K562 (cell line): ENCODE measurements around the gene CTNS. TPM values are rescaled to one million over a fixed set of nuclear protein-coding genes. Genes with fewer than 3 reads are reported as not detected.

Source experiments
- CBFA2T3 ChIP-seq: fragments of 450-650 bp; IDR thresholded peaks from 2 replicates; pipeline ENCODE4 v1.6.1; 2017
- CBX8 ChIP-seq: fragments of 200-600 bp; sonication (generic); IDR thresholded peaks from 2 replicates; pipeline ENCODE4 v1.6.1; 2012; ENCODE audit warnings: borderline replicate concordance, mixed run types, low read depth, mild to moderate bottlenecking, moderate library complexity, mixed read lengths, low read length, control low read depth, inconsistent platforms; ENCODE audit not compliant: poor library complexity, severe bottlenecking; ENCODE audit errors: extremely low read depth
- CEBPG ChIP-seq, 3 experiments: fragments of 200-800 bp in 1 of 3; sonication (Bioruptor generic) in 1 of 3; sonication (generic) in 1 of 3; formaldehyde crosslinking in 1 of 3; IDR thresholded peaks in 2 of 3; conservative IDR thresholded peaks in 1 of 3; 2 replicates each; pipeline versions ENCODE4 v1.6.1 to v1.8.0; 2016 to 2022; ENCODE audit warnings: missing compliant biosample characterization in 2 of 3, missing genetic modification characterization in 2 of 3, mild to moderate bottlenecking in 1 of 3, missing genetic modification reagents in 1 of 3
- FOXK1 ChIP-seq: sonication (generic); formaldehyde crosslinking; IDR thresholded peaks from 2 replicates; pipeline ENCODE4 v1.8.0; 2022; ENCODE audit warnings: missing genetic modification reagents, mild to moderate bottlenecking, borderline replicate concordance
- HMG20B ChIP-seq: fragments of 250-450 bp; sonication (Bioruptor Pico); IDR thresholded peaks from 2 replicates; pipeline ENCODE4 v1.5.0; 2021; ENCODE audit warnings: mild to moderate bottlenecking
- RAD51 ChIP-seq: fragments of 450-650 bp; IDR thresholded peaks from 2 replicates; pipeline ENCODE4 v1.7.1; 2016; ENCODE audit warnings: low read depth, mild to moderate bottlenecking, borderline replicate concordance
- TRIM24 ChIP-seq, 2 experiments: fragments of 450-650 bp; IDR thresholded peaks; 2 replicates each; pipeline ENCODE4 v1.6.1; 2016
- ZNF12 ChIP-seq: sonication (generic); formaldehyde crosslinking; IDR thresholded peaks from 2 replicates; pipeline ENCODE4 v1.4.0; 2020; ENCODE audit warnings: mild to moderate bottlenecking, missing genetic modification reagents
- ZNF57 ChIP-seq: fragments of 450-650 bp; formaldehyde crosslinking; IDR thresholded peaks from 2 replicates; pipeline ENCODE4 v1.4.0; 2020; ENCODE audit warnings: mild to moderate bottlenecking, moderate library complexity
- polyA plus RNA-seq, 8 experiments: library from polyadenylated mRNA; depleted of rRNA in 4 of 8; stranded (reverse) in 5 of 8; unstranded in 3 of 8; fragments of >200 nt; fragmentation: Nextera tagmentation in 2 of 8; fragmentation: Illumina TruSeq in 1 of 8; extraction: Ambion mirVana in 2 of 8; extraction: Trizol in 1 of 8; gene quantifications; 2 replicates each; pipeline versions ENCODE4 v1.2.1 to v1.2.3, GENCODE V29; 2011 to 2014; ENCODE audit warnings: inconsistent platforms in 1 of 8, missing spikeins in 1 of 8
- total RNA-seq, 7 experiments: library from RNA; depleted of rRNA in 6 of 7; stranded (reverse); fragments of >200 nt in 6 of 7; fragmentation: Illumina TruSeq in 2 of 7; extraction: Trizol in 2 of 7; gene quantifications; 2 replicates each; pipeline versions ENCODE4 v1.2.1 to v1.2.3, GENCODE V29; 2011 to 2021; ENCODE audit warnings: low replicate concordance in 1 of 7
- TF ChIP-seq, protein P1 (sequence below): fragments of 250-450 bp; sonication (Bioruptor Pico); IDR thresholded peaks from 2 replicates; pipeline ENCODE4 v1.5.0; 2022; ENCODE audit warnings: mild to moderate bottlenecking
- TF ChIP-seq, protein P2 (sequence below): fragments of 250-450 bp; sonication (Bioruptor Pico); IDR thresholded peaks from 2 replicates; pipeline ENCODE4 v1.6.1; 2021; ENCODE audit warnings: mild to moderate bottlenecking
- TF ChIP-seq, protein P3 (sequence below): fragments of 250-450 bp; sonication (Bioruptor Pico); IDR thresholded peaks from 2 replicates; pipeline ENCODE4 v1.4.0; 2020
- TF ChIP-seq, protein P4 (sequence below): fragments of 450-650 bp; conservative IDR thresholded peaks from 2 replicates; pipeline ENCODE4 v1.6.1; 2016; ENCODE audit warnings: missing genetic modification characterization, low read depth, mild to moderate bottlenecking, missing compliant biosample characterization, moderate library complexity
- TF ChIP-seq, protein P5 (sequence below): fragments of 250-450 bp; sonication (Bioruptor Pico); IDR thresholded peaks from 2 replicates; pipeline ENCODE4 v1.4.0; 2020

The CTNS gene
- total and polyA plus RNA-seq, 9 of the 15 experiments (the other 6 are each of a cell fraction or from before 2014, with no cell fraction given), result 0.66 to 8.4 (median 4.9) TPM

DNA sequence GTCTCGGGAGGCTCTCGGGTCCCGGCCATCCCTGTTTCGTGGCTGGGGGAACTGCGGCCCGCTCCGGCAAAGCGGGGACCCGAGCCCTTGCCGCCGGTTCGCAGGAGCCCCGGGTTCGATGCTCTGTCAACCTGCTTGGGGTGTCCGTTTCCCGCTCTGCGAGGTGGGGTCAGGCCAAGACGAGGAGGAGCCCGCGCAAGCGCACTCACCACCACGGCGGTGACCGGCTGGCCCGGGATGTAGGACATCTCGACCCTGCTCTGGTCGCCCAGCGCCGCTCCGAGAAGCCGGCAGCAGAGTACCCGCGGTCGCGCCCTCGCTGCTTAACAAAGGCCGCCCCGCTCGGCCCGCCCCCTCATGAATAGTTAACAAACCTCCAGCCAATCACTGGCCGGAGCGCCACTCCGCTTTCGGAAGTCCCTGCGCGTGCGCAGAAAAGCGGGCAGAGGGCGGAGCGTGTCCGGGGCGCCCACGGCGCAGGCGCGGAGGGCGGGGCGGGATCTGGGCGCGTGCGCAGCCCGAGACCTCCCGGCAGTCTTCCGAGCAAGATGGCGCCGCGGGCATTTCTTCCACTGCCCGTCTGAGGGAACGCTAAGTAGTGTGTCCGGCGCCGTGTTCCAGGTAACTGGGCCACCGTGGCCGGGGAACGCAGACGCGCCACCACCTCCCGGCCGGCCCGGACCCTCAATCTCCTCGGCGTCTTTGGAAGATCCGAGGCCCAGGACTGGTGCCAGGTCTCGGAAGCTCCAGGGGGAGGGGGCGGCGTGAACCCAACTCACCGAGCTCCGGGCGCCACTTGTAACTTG is 31.9 kb downstream of the CTNS start, which contains the start of the genes EMC6 and TAX1BP3 (continued):
- TF ChIP-seq CBX8 (no peak), FOXK1 (no peak), CBFA2T3 (no peak), HMG20B (no peak), TRIM24 (IDR thresholded peaks at IDR 0.05) (no peak), CEBPG (CRISPR knock-in tag; IDR thresholded peaks at IDR 0.05) (no peak), CEBPG (tag; conservative IDR thresholded peaks at IDR 0.05 in 1 of 2, IDR thresholded peaks at IDR 0.05 in 1 of 2) (no peak), ZNF12 (CRISPR knock-in tag) (no peak), RAD51 (no peak), ZNF57 (CRISPR knock-in tag) (no peak)
- TF ChIP-seq, protein P1, sequence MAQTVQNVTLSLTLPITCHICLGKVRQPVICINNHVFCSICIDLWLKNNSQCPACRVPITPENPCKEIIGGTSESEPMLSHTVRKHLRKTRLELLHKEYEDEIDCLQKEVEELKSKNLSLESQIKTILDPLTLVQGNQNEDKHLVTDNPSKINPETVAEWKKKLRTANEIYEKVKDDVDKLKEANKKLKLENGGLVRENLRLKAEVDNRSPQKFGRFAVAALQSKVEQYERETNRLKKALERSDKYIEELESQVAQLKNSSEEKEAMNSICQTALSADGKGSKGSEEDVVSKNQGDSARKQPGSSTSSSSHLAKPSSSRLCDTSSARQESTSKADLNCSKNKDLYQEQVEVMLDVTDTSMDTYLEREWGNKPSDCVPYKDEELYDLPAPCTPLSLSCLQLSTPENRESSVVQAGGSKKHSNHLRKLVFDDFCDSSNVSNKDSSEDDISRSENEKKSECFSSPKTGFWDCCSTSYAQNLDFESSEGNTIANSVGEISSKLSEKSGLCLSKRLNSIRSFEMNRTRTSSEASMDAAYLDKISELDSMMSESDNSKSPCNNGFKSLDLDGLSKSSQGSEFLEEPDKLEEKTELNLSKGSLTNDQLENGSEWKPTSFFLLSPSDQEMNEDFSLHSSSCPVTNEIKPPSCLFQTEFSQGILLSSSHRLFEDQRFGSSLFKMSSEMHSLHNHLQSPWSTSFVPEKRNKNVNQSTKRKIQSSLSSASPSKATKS (CRISPR knock-in tag), result no peak
- TF ChIP-seq, protein P2, sequence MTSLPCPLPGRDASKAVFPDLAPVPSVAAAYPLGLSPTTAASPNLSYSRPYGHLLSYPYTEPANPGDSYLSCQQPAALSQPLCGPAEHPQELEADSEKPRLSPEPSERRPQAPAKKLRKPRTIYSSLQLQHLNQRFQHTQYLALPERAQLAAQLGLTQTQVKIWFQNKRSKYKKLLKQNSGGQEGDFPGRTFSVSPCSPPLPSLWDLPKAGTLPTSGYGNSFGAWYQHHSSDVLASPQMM (CRISPR knock-in tag), result no peak
- TF ChIP-seq, protein P3, sequence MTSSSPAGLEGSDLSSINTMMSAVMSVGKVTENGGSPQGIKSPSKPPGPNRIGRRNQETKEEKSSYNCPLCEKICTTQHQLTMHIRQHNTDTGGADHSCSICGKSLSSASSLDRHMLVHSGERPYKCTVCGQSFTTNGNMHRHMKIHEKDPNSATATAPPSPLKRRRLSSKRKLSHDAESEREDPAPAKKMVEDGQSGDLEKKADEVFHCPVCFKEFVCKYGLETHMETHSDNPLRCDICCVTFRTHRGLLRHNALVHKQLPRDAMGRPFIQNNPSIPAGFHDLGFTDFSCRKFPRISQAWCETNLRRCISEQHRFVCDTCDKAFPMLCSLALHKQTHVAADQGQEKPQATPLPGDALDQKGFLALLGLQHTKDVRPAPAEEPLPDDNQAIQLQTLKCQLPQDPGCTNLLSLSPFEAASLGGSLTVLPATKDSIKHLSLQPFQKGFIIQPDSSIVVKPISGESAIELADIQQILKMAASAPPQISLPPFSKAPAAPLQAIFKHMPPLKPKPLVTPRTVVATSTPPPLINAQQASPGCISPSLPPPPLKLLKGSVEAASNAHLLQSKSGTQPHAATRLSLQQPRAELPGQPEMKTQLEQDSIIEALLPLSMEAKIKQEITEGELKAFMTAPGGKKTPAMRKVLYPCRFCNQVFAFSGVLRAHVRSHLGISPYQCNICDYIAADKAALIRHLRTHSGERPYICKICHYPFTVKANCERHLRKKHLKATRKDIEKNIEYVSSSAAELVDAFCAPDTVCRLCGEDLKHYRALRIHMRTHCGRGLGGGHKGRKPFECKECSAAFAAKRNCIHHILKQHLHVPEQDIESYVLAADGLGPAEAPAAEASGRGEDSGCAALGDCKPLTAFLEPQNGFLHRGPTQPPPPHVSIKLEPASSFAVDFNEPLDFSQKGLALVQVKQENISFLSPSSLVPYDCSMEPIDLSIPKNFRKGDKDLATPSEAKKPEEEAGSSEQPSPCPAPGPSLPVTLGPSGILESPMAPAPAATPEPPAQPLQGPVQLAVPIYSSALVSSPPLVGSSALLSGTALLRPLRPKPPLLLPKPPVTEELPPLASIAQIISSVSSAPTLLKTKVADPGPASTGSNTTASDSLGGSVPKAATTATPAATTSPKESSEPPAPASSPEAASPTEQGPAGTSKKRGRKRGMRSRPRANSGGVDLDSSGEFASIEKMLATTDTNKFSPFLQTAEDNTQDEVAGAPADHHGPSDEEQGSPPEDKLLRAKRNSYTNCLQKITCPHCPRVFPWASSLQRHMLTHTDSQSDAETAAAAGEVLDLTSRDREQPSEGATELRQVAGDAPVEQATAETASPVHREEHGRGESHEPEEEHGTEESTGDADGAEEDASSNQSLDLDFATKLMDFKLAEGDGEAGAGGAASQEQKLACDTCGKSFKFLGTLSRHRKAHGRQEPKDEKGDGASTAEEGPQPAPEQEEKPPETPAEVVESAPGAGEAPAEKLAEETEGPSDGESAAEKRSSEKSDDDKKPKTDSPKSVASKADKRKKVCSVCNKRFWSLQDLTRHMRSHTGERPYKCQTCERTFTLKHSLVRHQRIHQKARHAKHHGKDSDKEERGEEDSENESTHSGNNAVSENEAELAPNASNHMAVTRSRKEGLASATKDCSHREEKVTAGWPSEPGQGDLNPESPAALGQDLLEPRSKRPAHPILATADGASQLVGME (CRISPR knock-in tag), result no peak
- TF ChIP-seq, protein P4, sequence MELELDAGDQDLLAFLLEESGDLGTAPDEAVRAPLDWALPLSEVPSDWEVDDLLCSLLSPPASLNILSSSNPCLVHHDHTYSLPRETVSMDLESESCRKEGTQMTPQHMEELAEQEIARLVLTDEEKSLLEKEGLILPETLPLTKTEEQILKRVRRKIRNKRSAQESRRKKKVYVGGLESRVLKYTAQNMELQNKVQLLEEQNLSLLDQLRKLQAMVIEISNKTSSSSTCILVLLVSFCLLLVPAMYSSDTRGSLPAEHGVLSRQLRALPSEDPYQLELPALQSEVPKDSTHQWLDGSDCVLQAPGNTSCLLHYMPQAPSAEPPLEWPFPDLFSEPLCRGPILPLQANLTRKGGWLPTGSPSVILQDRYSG, result no peak
- TF ChIP-seq, protein P5, sequence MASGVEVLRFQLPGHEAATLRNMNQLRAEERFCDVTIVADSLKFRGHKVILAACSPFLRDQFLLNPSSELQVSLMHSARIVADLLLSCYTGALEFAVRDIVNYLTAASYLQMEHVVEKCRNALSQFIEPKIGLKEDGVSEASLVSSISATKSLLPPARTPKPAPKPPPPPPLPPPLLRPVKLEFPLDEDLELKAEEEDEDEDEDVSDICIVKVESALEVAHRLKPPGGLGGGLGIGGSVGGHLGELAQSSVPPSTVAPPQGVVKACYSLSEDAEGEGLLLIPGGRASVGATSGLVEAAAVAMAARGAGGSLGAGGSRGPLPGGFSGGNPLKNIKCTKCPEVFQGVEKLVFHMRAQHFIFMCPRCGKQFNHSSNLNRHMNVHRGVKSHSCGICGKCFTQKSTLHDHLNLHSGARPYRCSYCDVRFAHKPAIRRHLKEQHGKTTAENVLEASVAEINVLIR (CRISPR knock-in tag), result 0 out of 2 replicates have a peak, but pooled peaks have one; percentile 15
